Spleen (tissue), 11 donors: ENCODE data around the gene ZNF778. TPM values are rescaled to one million over a fixed set of nuclear protein-coding genes. Genes with fewer than 3 reads are reported as not detected.

Source experiments
- DNase-seq: peaks from one replicate; pipeline ENCODE4 v3.0.0-alpha.2; 2020
- H3K27ac ChIP-seq, 8 donors: fragments of 200-600 bp; sonication (generic) in 7 of 8; 1 replicate in 4 of 8; 2 replicates in 4 of 8; pipeline versions ENCODE4 v1.5.0 to v1.8.0; 2016 to 2021; ENCODE audit warnings: inconsistent platforms in 4 of 8, mild to moderate bottlenecking in 4 of 8, moderate library complexity in 1 of 8
- H3K27me3 ChIP-seq, 7 donors: fragments of 200-600 bp; sonication (generic) in 6 of 7; replicated peaks in 1 of 7; 1 replicate in 4 of 7; 2 replicates in 3 of 7; pipeline versions ENCODE4 v1.5.0 to v1.8.0; 2016 to 2021; ENCODE audit warnings: inconsistent platforms in 3 of 7, mild to moderate bottlenecking in 1 of 7
- H3K36me3 ChIP-seq, 6 donors: fragments of 200-600 bp; sonication (generic) in 5 of 6; 1 replicate in 4 of 6; 2 replicates in 2 of 6; pipeline versions ENCODE4 v1.5.0 to v1.8.0; 2016 to 2021; ENCODE audit warnings: inconsistent platforms in 2 of 6
- H3K4me1 ChIP-seq, 6 donors: fragments of 200-600 bp; sonication (generic) in 5 of 6; 1 replicate in 3 of 6; 2 replicates in 3 of 6; pipeline versions ENCODE4 v1.5.0 to v1.8.0; 2016 to 2021; ENCODE audit warnings: inconsistent platforms in 3 of 6
- H3K4me3 ChIP-seq, 8 donors: fragments of 200-600 bp; sonication (generic) in 7 of 8; 1 replicate in 4 of 8; 2 replicates in 4 of 8; pipeline versions ENCODE4 v1.5.0 to v1.8.0; 2016 to 2021; ENCODE audit warnings: inconsistent platforms in 4 of 8, mild to moderate bottlenecking in 4 of 8, moderate library complexity in 2 of 8
- H3K9me3 ChIP-seq, 8 donors: fragments of 200-600 bp; sonication (generic) in 7 of 8; 1 replicate in 4 of 8; 2 replicates in 4 of 8; pipeline versions ENCODE4 v1.5.0 to v1.8.0; 2016 to 2021; ENCODE audit warnings: inconsistent platforms in 4 of 8
- POLR2A ChIP-seq, 3 donors: fragments of 450-650 bp; IDR thresholded peaks; one replicate each; pipeline ENCODE4 v1.5.1; 2017; ENCODE audit warnings: antibody characterized with exemption in 3 of 3, mild to moderate bottlenecking in 1 of 3
- POLR2AphosphoS5 ChIP-seq, 3 donors: sonication (generic); formaldehyde crosslinking; IDR thresholded peaks; one replicate each; pipeline ENCODE4 v1.5.1; 2017; ENCODE audit warnings: antibody characterized with exemption in 3 of 3
- WGBS, 5 donors: extraction: QIAGEN DNeasy Blood & Tissue Kit in 3 of 5; methylation state at CpG; one replicate each; pipeline versions ENCODE4 v1.1.5 to v1.1.7; 2013 to 2018; 5-methylcytosine and 5-hydroxymethylcytosine counted together
- intact Hi-C: fragments of 100-400 bp; cut with DNase I; formaldehyde crosslinking; loops from one replicate; pipeline ENCODE4 v1.15.0; 2023; ENCODE audit warnings: low total_unique reads
- polyA plus RNA-seq, 3 donors: library from polyadenylated mRNA; stranded (reverse); fragments of 200-250 nt; gene quantifications; one replicate each; pipeline ENCODE4 v1.2.1, GENCODE V29; 2013
- total RNA-seq, 7 donors: library from RNA; depleted of rRNA in 3 of 7; stranded (reverse); fragments of >200 nt in 3 of 7; fragmentation: NEBNext Ultra II Directional in 4 of 7; extraction: Animal tissue kit (Norgen Biotek cat#: 25700) in 4 of 7; gene quantifications; one replicate each; pipeline versions ENCODE4 v1.1.0 to v1.2.1, GENCODE V29; 2016 to 2021
- TF ChIP-seq, protein P1 (sequence below), 11 experiments: fragments of 200-600 bp in 7 of 11; fragments of 450-650 bp in 4 of 11; sonication (generic) in 4 of 11; IDR thresholded peaks in 8 of 11; conservative IDR thresholded peaks in 3 of 11; 1 replicate in 7 of 11; 2 replicates in 4 of 11; pipeline versions ENCODE4 v1.4.0 to v1.8.0; 2016 to 2021; ENCODE audit warnings: antibody characterized with exemption in 11 of 11, inconsistent platforms in 4 of 11, mild to moderate bottlenecking in 1 of 11
- donor health status: healthy with polysubstance abuse.
- donor health status: DM: no; HTN: no; CAD: no; lungs with moderate emphysema.
- donor health status: DM: no; HTN: no; CAD: no.
- donor health status: Bipolar disorder and iron deficiency.
- donor health status: healthy.
- donor health status: DM: no; HTN: no; CAD: no.
- donor health status: DM: yes; HTN: yes; CAD: no.

The ZNF778 gene
- total and polyA plus RNA-seq, 10 donors, result 1.6 to 34.4 (median 10.7) TPM

DNA sequence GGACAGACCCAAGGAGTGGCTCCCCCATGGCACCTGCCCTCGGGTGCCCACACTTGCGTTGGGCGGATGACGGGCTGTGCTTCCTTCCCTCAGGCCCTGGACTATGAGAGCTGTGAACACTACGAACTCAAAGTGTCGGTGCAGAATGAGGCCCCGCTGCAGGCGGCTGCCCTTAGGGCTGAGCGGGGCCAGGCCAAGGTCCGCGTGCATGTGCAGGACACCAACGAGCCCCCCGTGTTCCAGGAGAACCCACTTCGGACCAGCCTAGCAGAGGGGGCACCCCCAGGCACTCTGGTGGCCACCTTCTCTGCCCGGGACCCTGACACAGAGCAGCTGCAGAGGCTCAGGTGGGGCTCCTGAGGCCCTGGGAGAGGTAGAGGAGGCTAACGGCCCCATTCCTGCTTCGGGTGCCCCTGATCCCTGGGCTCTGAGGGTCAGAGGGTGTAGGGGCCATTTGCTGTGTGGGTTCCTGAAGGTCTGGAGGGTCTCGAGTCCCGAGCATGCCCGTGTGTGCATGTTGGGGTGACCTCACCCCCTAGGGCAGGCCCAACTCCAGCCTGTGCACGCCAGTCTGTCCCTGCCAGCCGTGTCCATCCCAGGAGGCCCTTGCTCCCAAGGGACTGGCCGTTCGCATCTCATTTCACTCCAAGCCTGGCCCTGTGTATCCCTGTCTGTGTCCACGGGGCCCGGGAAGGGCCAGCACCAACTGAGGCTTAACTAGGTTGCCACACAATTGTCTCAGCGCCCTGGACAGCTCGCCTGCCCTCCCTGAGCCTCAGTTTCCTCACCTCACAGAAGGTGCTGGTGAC, 27.1 kb upstream of the ZNF778 start:
- TF ChIP-seq POLR2AphosphoS5 (IDR thresholded peaks at IDR 0.05) (no peak), POLR2A (IDR thresholded peaks at IDR 0.05) (no peak)
- TF ChIP-seq, protein P1, sequence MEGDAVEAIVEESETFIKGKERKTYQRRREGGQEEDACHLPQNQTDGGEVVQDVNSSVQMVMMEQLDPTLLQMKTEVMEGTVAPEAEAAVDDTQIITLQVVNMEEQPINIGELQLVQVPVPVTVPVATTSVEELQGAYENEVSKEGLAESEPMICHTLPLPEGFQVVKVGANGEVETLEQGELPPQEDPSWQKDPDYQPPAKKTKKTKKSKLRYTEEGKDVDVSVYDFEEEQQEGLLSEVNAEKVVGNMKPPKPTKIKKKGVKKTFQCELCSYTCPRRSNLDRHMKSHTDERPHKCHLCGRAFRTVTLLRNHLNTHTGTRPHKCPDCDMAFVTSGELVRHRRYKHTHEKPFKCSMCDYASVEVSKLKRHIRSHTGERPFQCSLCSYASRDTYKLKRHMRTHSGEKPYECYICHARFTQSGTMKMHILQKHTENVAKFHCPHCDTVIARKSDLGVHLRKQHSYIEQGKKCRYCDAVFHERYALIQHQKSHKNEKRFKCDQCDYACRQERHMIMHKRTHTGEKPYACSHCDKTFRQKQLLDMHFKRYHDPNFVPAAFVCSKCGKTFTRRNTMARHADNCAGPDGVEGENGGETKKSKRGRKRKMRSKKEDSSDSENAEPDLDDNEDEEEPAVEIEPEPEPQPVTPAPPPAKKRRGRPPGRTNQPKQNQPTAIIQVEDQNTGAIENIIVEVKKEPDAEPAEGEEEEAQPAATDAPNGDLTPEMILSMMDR (IDR thresholded peaks at IDR 0.05 in 8 of 11, conservative IDR thresholded peaks at IDR 0.05 in 3 of 11), result no peak
- peaks cover 0 to 2% (median 0%) of the 10 kb centered on the region in 8 donors for H3K9me3 ChIP-seq
- no peak overlapping the region for H3K4me3 ChIP-seq
- H3K36me3 ChIP-seq, result no peaks in the 10 kb centered on the region
- peak; percentile 76 for DNase-seq
- intact Hi-C loops, result no loop called here
- H3K27ac ChIP-seq, result no peak overlapping the region
- peaks cover 8 to 19% (median 11%) of the 10 kb centered on the region in 6 donors for H3K4me1 ChIP-seq
- 62 to 72% (median 65%) methylated on average over 25 to 28 of the region's 28 CpGs for WGBS, 5 donors
- peaks cover 0 to 23% (median 0%) of the 10 kb centered on the region in 7 donors for H3K27me3 ChIP-seq

DNA sequence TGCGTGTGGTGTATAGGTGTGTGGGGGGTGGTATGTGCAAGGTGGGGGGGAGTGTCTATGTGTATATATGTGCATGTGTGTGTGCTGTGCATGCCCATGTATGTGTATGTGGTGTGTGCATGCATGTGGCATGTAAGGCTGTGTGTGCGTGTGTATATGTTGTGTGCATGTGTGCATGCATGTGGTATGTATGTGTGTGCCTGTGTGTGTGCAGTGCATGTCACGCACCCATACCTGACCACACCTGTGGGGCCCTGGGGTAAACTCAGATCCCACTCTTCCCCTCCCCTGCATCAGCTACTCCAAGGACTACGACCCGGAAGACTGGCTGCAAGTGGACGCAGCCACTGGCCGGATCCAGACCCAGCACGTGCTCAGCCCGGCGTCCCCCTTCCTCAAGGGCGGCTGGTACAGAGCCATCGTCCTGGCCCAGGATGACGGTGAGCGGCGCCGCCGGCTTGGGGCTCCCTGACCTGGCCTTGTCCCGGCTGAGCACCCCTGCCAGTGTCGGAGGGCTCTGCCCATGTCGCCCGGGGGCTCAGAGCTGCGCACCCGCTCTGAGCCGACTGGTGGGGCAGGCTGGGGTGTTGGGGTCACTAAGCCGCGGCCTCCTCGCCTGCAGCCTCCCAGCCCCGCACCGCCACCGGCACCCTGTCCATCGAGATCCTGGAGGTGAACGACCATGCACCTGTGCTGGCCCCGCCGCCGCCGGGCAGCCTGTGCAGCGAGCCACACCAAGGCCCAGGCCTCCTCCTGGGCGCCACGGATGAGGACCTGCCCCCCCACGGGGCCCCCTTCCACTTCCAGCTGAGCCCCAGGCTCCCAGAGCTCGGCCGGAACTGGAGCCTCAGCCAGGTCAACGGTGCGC, 26.2 kb upstream of the ZNF778 start:
- peak overlapping the region in 2 of 8 donors; percentile 39 to 68 for H3K4me3 ChIP-seq
- TF ChIP-seq POLR2AphosphoS5 (IDR thresholded peaks at IDR 0.05), result peak in 1 of 3 donors; percentile 20
- TF ChIP-seq, protein P1 (IDR thresholded peaks at IDR 0.05 in 8 of 11, conservative IDR thresholded peaks at IDR 0.05 in 3 of 11), result no peak
- peaks cover 0 to 2% (median 0%) of the 10 kb centered on the region in 8 donors for H3K9me3 ChIP-seq
- H3K27ac ChIP-seq, result peak overlapping the region in 1 of 8 donors; percentile 50
- H3K4me1 ChIP-seq, result peaks cover 8 to 19% (median 11%) of the 10 kb centered on the region in 6 donors
- H3K27me3 ChIP-seq, result peaks cover 0 to 23% (median 0%) of the 10 kb centered on the region in 7 donors
- 48 to 72% (median 59%) methylated on average over 23 to 44 of the region's 44 CpGs for WGBS, 5 donors
- H3K36me3 ChIP-seq, result no peaks in the 10 kb centered on the region
- intact Hi-C loops, result no loop called here
- peak; percentile 83 for DNase-seq

DNA sequence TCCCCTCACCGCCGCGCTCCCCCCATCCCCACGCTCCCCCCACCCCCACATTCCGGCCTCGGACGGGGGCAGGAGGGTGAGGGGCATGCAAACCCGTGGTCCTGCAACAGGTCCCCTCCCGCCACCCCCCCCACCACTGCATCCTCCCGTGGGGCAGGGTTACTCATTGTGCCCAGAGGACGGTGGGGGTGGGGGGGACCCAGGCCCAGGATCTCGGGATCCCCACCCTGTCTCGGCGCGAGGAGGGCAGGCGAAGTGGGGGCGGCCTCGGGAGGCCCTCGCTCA, 25.7 kb upstream of the ZNF778 start:
- Histone ChIP-seq H3K36me3 (no peaks in the 10 kb centered on the region), H3K27ac (peak overlapping the region in 3 of 8 donors; percentile 33 to 61 (median 50)), H3K9me3 (no peaks in the 10 kb centered on the region), H3K4me3 (peak overlapping the region; percentile 23 to 68 (median 38)), H3K4me1 (peaks cover 8 to 19% (median 11%) of the 10 kb centered on the region in 6 donors), H3K27me3 (peaks cover 0 to 23% (median 0%) of the 10 kb centered on the region in 7 donors)
- WGBS, 5 donors, result 0 to 4% (median 2%) methylated on average over 3 to 19 of the region's 19 CpGs
- no peak for DNase-seq
- intact Hi-C loops, result no loop called here
- TF ChIP-seq POLR2AphosphoS5 (IDR thresholded peaks at IDR 0.05) (no peak), POLR2A (IDR thresholded peaks at IDR 0.05) (no peak)
- TF ChIP-seq, protein P1 (IDR thresholded peaks at IDR 0.05 in 8 of 11, conservative IDR thresholded peaks at IDR 0.05 in 3 of 11), result no peak
